C4-2B (cell line): ENCODE results near the gene CREBRF.

Experiments
- CTCF ChIP-seq: fragments of 450-650 bp; conservative IDR thresholded peaks from 2 replicates; pipeline ENCODE4 v1.5.1; 2017; ENCODE audit warnings: mild to moderate bottlenecking
- ZFX ChIP-seq: fragments of 450-650 bp; IDR thresholded peaks from 2 replicates; pipeline ENCODE4 v1.6.1; 2017

- TF ChIP-seq CTCF (no peak), ZFX (no peak)
These were observed 4.4 kb upstream of the CREBRF start for GRCh38 chr5:173051746-173052145.
